HG02610 (cell line): Measurements from ENCODE around the gene ARF6.
A peak's percentile ranks its signal among the peaks of the same experiment; 100 is the strongest.
"Not testable (repeated sequence)": the region's sequence is repeated elsewhere in the genome, so short reads cannot be mapped to it uniquely, and the experiment has no call there.

Experiments used
- ATAC-seq: cut with Tn5 transposase; IDR thresholded peaks from one replicate; pipeline ENCODE4 v1.9.1; 2021; ENCODE audit warnings: mild to moderate bottlenecking, moderate library complexity; ENCODE audit not compliant: unreplicated experiment

Gene ARF6

GRCh38 chr14:49876563-49877127 is 16.2 kb upstream of the ARF6 start:
- ATAC-seq, result no peak

- peak; percentile 86 for ATAC-seq
These were observed 13.2 kb upstream of the ARF6 start for GRCh38 chr14:49879646-49880204.

DNA sequence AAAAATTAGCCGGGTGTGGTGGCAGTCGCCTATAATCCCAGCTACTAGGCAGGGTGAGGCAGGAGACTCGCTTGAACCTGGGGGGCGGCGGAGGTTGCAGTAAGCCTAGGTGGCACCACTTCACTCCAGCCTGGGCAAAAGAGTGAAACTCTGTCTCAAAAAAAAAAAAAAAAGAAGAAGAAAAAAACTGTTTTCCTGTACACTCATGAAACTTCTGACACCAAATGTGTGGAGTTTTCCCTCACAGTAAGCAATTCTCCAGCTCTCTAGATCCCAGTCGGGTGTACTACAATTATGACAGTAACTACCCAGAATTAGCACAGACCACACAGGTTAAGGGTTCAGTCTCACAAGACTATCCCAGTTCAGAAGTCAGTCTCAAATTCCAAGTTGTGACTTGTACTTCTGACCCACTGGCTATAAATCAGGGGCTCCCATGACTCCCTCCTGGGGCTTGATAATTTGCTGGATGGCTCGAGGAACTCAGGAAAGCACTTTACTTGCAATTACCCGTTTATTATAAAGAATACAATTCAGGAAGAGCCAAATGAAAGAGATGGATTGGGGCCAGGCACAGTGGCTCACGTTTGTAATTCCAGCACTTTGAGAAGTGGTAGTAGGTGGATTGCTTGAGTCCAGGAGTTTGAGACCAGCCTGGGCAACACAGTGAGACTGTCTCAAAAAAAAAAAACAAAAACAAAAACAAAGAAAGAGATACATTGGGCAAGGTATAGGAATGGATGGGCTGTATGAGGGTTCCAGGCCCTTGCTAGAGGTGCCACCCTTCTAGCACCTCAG is 12.4 kb upstream of the ARF6 start:
- no peak for ATAC-seq

GRCh38 chr14:49881350-49882001 is 11.4 kb upstream of the ARF6 start:
- ATAC-seq, result no peak

- no peak for ATAC-seq
These were observed 9.8 kb upstream of the ARF6 start for GRCh38 chr14:49882826-49883694.

- no peak for ATAC-seq
These were observed 6.4 kb upstream of the ARF6 start for GRCh38 chr14:49886523-49886922.

GRCh38 chr14:49888293-49888692 is 4.6 kb upstream of the ARF6 start:
- no peak for ATAC-seq

- no peak for ATAC-seq
These were observed 614 bp upstream of the ARF6 start for GRCh38 chr14:49892301-49892635.

DNA sequence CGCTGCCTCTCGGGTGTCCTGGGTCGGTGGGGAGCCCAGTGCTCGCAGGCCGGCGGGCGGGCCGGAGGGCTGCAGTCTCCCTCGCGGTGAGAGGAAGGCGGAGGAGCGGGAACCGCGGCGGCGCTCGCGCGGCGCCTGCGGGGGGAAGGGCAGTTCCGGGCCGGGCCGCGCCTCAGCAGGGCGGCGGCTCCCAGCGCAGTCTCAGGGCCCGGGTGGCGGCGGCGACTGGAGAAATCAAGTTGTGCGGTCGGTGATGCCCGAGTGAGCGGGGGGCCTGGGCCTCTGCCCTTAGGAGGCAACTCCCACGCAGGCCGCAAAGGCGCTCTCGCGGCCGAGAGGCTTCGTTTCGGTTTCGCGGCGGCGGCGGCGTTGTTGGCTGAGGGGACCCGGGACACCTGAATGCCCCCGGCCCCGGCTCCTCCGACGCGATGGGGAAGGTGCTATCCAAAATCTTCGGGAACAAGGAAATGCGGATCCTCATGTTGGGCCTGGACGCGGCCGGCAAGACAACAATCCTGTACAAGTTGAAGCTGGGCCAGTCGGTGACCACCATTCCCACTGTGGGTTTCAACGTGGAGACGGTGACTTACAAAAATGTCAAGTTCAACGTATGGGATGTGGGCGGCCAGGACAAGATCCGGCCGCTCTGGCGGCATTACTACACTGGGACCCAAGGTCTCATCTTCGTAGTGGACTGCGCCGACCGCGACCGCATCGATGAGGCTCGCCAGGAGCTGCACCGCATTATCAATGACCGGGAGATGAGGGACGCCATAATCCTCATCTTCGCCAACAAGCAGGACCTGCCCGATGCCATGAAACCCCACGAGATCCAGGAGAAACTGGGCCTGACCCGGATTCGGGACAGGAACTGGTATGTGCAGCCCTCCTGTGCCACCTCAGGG is 679 bp downstream of the ARF6 start:
- ATAC-seq, result peak; percentile 45

DNA sequence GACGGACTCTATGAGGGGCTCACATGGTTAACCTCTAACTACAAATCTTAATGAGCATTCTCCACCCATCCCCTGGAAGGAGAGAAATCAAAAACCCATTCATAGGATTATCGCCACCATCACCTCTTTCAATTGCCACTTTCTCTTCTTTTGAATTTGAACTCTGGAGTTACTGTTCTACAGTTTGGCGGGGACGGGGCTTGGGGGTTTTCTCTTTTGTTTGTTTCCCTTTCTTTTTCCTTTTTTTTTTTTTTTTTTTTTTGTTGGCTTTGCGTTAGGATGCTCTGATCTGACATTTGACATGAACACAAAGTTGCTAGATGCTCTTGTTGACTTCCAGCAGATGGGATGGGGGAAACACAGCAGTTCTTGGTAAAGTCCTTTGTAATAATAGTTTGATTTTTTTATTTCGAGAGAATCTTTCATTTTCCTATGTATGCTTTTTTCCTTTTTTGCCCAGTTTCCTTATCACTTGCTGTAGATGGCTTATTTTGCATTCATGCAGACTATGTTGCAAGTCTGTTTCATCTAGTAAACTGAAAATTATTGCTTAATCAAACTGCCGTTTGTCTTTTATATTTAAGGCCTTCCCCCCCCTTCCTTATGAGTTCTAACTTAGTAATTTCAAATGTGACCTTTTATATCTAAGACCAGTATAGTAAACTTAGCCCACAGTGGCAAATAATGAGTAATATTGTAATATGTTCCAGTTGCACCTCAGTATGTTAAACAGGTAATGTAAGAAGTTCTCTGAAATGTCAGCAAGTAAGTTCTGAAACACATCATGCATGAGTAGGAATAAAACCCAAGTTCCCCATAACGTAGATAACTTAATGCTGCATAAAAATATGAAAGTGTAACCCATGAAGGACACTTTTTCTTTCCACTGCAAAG is 1.6 kb downstream of the ARF6 start:
- ATAC-seq, result not testable (repeated sequence)

GRCh38 chr14:49895480-49895879 is 2.6 kb downstream of the ARF6 start:
- ATAC-seq, result no peak

- not testable (repeated sequence) for ATAC-seq
These were observed 3.4 kb downstream of the ARF6 start for GRCh38 chr14:49896272-49896671.

DNA sequence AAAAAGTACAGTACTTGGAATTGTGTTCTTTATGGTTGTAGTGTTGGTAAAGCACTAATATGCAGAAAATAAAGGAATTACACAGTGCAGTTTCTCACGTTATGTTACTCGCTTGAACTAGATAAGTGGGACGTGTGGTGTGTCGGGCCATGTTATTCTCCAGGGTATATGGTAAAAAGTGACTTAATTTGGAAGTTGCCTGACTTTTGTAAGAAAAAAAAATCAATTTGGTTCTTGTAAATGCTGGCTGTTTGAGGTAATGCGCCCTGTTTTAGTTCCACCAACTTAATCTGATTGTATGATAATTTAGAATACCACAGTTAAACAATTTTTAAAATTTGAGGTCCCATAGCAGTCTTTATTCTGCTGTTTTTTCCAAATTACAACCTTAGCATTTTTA is 4.1 kb downstream of the ARF6 start:
- no peak for ATAC-seq

- no peak for ATAC-seq
These were observed 4.5 kb downstream of the ARF6 start for GRCh38 chr14:49897414-49897813.

DNA sequence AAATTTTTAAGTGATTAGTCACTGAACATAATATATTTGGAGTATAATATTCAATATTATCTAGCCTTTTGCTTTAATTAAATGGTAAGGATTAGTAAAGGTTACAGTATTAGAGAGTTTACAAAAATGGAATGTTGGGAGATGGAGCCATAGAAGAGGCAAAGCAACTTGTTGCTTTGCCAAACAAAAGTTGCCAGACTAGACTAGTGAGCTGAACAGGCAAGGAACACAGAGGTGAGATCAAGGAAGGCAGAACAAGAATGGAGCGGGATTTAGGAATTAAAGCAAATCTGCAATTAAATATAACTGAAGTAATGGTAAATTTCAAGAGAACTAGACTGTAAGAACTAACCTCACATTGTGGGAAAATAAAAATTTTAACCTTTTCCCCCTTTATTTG is 5.1 kb downstream of the ARF6 start:
- no peak for ATAC-seq

- no peak for ATAC-seq
These were observed 5.6 kb downstream of the ARF6 start for GRCh38 chr14:49898485-49898884.

DNA sequence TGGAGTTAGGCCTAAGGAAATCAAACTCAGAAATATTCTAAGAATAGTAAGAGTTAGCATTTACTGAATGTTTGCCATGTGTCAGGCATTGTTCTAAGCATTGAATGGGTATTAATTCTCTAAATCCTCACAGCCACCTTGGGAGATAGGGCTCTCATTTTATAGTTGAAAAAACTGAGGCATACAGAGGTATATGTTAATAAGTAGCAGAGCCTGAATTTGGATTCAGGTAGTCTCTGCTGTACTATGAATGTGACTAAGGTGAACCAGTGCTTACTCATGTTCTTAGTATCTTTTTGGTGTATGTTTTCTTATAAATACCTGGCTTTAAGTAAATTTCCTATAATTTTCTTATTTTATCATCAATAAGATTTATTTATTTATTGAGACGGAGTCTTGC is 8.1 kb downstream of the ARF6 start:
- no peak for ATAC-seq

GRCh38 chr14:49902679-49903246 is 9.9 kb downstream of the ARF6 start:
- ATAC-seq, result not testable (repeated sequence)

DNA sequence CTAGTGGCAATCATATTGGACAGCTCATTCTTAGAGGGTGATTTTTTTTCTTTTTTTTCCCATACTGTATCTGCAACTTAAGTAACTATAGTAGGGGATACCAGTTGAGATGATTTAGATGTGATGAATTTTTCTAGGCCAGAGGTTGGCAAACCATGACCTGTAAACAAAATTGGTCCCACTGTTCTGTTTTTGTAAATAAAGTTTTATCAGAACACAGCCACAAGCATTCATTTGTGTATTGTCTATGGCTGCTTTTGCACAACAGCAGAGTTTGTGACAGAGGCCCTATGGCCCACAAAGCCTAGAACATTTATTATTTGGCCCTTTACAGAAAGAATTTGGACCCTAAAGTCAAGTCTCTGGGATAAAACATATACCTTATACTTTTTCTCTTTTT is 11.4 kb downstream of the ARF6 start:
- no peak for ATAC-seq
